SK-N-SH treated with all-trans-retinoic acid at 6 μM for 48 hours (cell line): ENCODE measurements around the gene CACNA1A.

Experiments
- ATAC-seq: fragments of 200-7000 bp; cut with Tn5 transposase; 3 replicates; pipeline ENCODE4 v1.9.1; 2020; ENCODE audit warnings: mild to moderate bottlenecking, moderate library complexity
- ARNTL ChIP-seq: fragments of 450-650 bp; formaldehyde crosslinking; IDR thresholded peaks from 2 replicates; pipeline ENCODE4 v1.5.0; 2020; ENCODE audit warnings: low read depth, mild to moderate bottlenecking, moderate library complexity, borderline replicate concordance
- BACH2 ChIP-seq: fragments of 250-450 bp; sonication (Bioruptor Pico); IDR thresholded peaks from 2 replicates; pipeline ENCODE4 v1.9.0; 2021; ENCODE audit warnings: mild to moderate bottlenecking, borderline replicate concordance
- CREB5 ChIP-seq: fragments of 250-450 bp; sonication (Bioruptor Pico); IDR thresholded peaks from 2 replicates; pipeline ENCODE4 v1.5.1; 2020; ENCODE audit warnings: low read depth, mild to moderate bottlenecking, moderate library complexity
- CSDC2 ChIP-seq: fragments of 250-450 bp; sonication (Bioruptor Pico); IDR thresholded peaks from 2 replicates; pipeline ENCODE4 v1.5.0; 2020; ENCODE audit warnings: mild to moderate bottlenecking, moderate library complexity
- CSRNP3 ChIP-seq: fragments of 250-450 bp; sonication (Bioruptor Pico); IDR thresholded peaks from 2 replicates; pipeline ENCODE4 v1.5.1; 2021; ENCODE audit warnings: mild to moderate bottlenecking, moderate library complexity
- GLIS3 ChIP-seq: fragments of 250-450 bp; sonication (Bioruptor Pico); IDR thresholded peaks from 2 replicates; pipeline ENCODE4 v1.5.0; 2020; ENCODE audit warnings: mild to moderate bottlenecking, moderate library complexity
- ISL1 ChIP-seq: fragments of 250-450 bp; sonication (Bioruptor Pico); IDR thresholded peaks from 2 replicates; pipeline ENCODE4 v2.1.2; 2022; ENCODE audit warnings: mild to moderate bottlenecking, moderate library complexity
- OSR1 ChIP-seq: fragments of 250-450 bp; sonication (Bioruptor Pico); IDR thresholded peaks from 2 replicates; pipeline ENCODE4 v1.8.0; 2022; ENCODE audit warnings: moderate library complexity, mild to moderate bottlenecking, inconsistent platforms
- PATZ1 ChIP-seq: fragments of 250-450 bp; sonication (Bioruptor Pico); IDR thresholded peaks from 2 replicates; pipeline ENCODE4 v1.8.0; 2020; ENCODE audit warnings: mild to moderate bottlenecking, moderate library complexity, borderline replicate concordance
- PPARA ChIP-seq: fragments of 250-450 bp; sonication (Bioruptor Pico); IDR thresholded peaks from 2 replicates; pipeline ENCODE4 v1.5.0; 2020; ENCODE audit warnings: mild to moderate bottlenecking, borderline replicate concordance
- RARB ChIP-seq: fragments of 250-450 bp; sonication (Bioruptor Pico); IDR thresholded peaks from 2 replicates; pipeline ENCODE4 v1.8.0; 2021; ENCODE audit warnings: mild to moderate bottlenecking, moderate library complexity
- SNAI2 ChIP-seq: fragments of 250-450 bp; sonication (Bioruptor Pico); IDR thresholded peaks from 2 replicates; pipeline ENCODE4 v1.5.0; 2020; ENCODE audit warnings: mild to moderate bottlenecking, moderate library complexity
- TCF4 ChIP-seq: fragments of 250-450 bp; sonication (Bioruptor Pico); IDR thresholded peaks from 2 replicates; pipeline ENCODE4 v1.8.0; 2021; ENCODE audit warnings: mild to moderate bottlenecking, moderate library complexity, borderline replicate concordance
- TOX ChIP-seq: fragments of 250-450 bp; sonication (Bioruptor Pico); IDR thresholded peaks from 2 replicates; pipeline ENCODE4 v1.8.0; 2021; ENCODE audit warnings: mild to moderate bottlenecking, moderate library complexity, borderline replicate concordance
- ZC3H10 ChIP-seq: fragments of 250-450 bp; sonication (Bioruptor Pico); IDR thresholded peaks from 2 replicates; pipeline ENCODE4 v1.5.1; 2021; ENCODE audit warnings: mild to moderate bottlenecking, moderate library complexity
- ZFP3 ChIP-seq: fragments of 250-450 bp; sonication (Bioruptor Pico); IDR thresholded peaks from 2 replicates; pipeline ENCODE4 v1.5.0; 2020; ENCODE audit warnings: mild to moderate bottlenecking, moderate library complexity
- ZFP30 ChIP-seq: fragments of 450-650 bp; formaldehyde crosslinking; IDR thresholded peaks from 2 replicates; pipeline ENCODE4 v1.5.0; 2022; ENCODE audit warnings: mild to moderate bottlenecking, moderate library complexity
- ZNF565 ChIP-seq: fragments of 450-650 bp; formaldehyde crosslinking; conservative IDR thresholded peaks from 2 replicates; pipeline ENCODE4 v1.5.0; 2020; ENCODE audit warnings: low read depth, mild to moderate bottlenecking, moderate library complexity
- ZNF70 ChIP-seq: fragments of 450-650 bp; formaldehyde crosslinking; IDR thresholded peaks from 2 replicates; pipeline ENCODE4 v1.5.0; 2020; ENCODE audit warnings: mild to moderate bottlenecking, moderate library complexity
- ZNF8 ChIP-seq: fragments of 450-650 bp; formaldehyde crosslinking; IDR thresholded peaks from 2 replicates; pipeline ENCODE4 v1.5.0; 2020; ENCODE audit warnings: mild to moderate bottlenecking, moderate library complexity

The CACNA1A gene

GRCh38 chr19:13381827-13382632 is 124.2 kb downstream of the CACNA1A start:
- no peak for TF ChIP-seq PATZ1 (CRISPR knock-in tag)
- no peak for TF ChIP-seq ZFP30 (CRISPR knock-in tag)
- no peak for TF ChIP-seq PPARA (CRISPR knock-in tag)
- TF ChIP-seq CSDC2 (CRISPR knock-in tag) = no peak
- no peak for TF ChIP-seq ZNF565 (CRISPR knock-in tag)
- TF ChIP-seq ZC3H10 = no peak
- TF ChIP-seq ISL1 = no peak
- TF ChIP-seq TCF4 (CRISPR knock-in tag) = no peak
- TF ChIP-seq GLIS3 = no peak
- no peak for ATAC-seq

GRCh38 chr19:13376537-13376936 is 129.7 kb downstream of the CACNA1A start:
- TF ChIP-seq SNAI2 (CRISPR knock-in tag) (no peak), CREB5 (CRISPR knock-in tag) (no peak), BACH2 (CRISPR knock-in tag) (no peak), GLIS3 (no peak), PPARA (CRISPR knock-in tag) (no peak), OSR1 (CRISPR knock-in tag) (no peak), RARB (CRISPR knock-in tag) (no peak), ZNF70 (CRISPR knock-in tag) (no peak), CSRNP3 (no peak), ARNTL (no peak), ZNF565 (CRISPR knock-in tag) (no peak), ZNF8 (no peak), ZFP30 (CRISPR knock-in tag) (no peak), ISL1 (no peak), TOX (CRISPR knock-in tag) (no peak), ZFP3 (CRISPR knock-in tag) (no peak)
- TF ChIP-seq, all 23 proteins: peak for 0
- ATAC-seq = no peak

GRCh38 chr19:13373599-13373998 is 132.7 kb downstream of the CACNA1A start:
- ATAC-seq = no peak
- no peak for TF ChIP-seq CSRNP3
- TF ChIP-seq CSDC2 (CRISPR knock-in tag) = no peak
- no peak for TF ChIP-seq GLIS3
- no peak for TF ChIP-seq ZNF70 (CRISPR knock-in tag)
- no peak for TF ChIP-seq OSR1 (CRISPR knock-in tag)
- no peak for TF ChIP-seq ISL1
- TF ChIP-seq ZC3H10 = no peak
- TF ChIP-seq TCF4 (CRISPR knock-in tag) = no peak
- no peak for TF ChIP-seq ZFP30 (CRISPR knock-in tag)
- no peak for TF ChIP-seq ZNF8
- TF ChIP-seq SNAI2 (CRISPR knock-in tag) = no peak
- no peak for TF ChIP-seq BACH2 (CRISPR knock-in tag)
- TF ChIP-seq CREB5 (CRISPR knock-in tag) = no peak
- no peak for TF ChIP-seq RARB (CRISPR knock-in tag)
- TF ChIP-seq PPARA (CRISPR knock-in tag) = no peak
